Measurements from ENCODE around the gene NYAP1. TPM values are rescaled to one million over a fixed set of nuclear protein-coding genes. Genes with fewer than 3 reads are reported as not detected.

The NYAP1 gene
- total RNA-seq, 1 donor from 2014 or later: not detected

GRCh38 chr7:100476903-100477870, 6.5 kb upstream of the NYAP1 start:
- intact Hi-C loops (cut with micrococcal nuclease): loop anchor here (5.0 kb wide), 1 partner anchor 230 kb away; the partner anchor contains the start of gene POP7
- peaks cover 48% of the 10 kb centered on the region for H3K4me1 Mint-ChIP-seq
- peaks cover 31% of the 10 kb centered on the region for H3K36me3 Mint-ChIP-seq (ENCODE audit: low read depth)

GRCh38 chr7:100477871-100478267, 5.9 kb upstream of the NYAP1 start:
- POLR2A ChIA-PET: interaction anchor here (0.6 to 4.4 kb wide), 9 partner anchors 42 to 920 kb away, joined by 3 to 38 read pairs (median 4); partner anchors contain the start of genes FBXO24, GPC2, LRCH4 and MEPCE
- DNase-seq (peak; percentile 29), ATAC-seq (ENCODE audit: low read depth) (no peak)
- H3K36me3 Mint-ChIP-seq (ENCODE audit: low read depth): peaks cover 30% of the 10 kb centered on the region
- peaks cover 51% of the 10 kb centered on the region for H3K4me1 Mint-ChIP-seq
- peak overlapping the region; percentile 93 for H3K4me3 Mint-ChIP-seq
- TF ChIP-seq CTCF (IDR thresholded peaks at IDR 0.05): no peak
- H3K27me3 Mint-ChIP-seq: no peaks in the 10 kb centered on the region
- peak overlapping the region; percentile 86 for H3K27ac Mint-ChIP-seq
- CTCF ChIA-PET: interaction anchor here (0.9 to 1.5 kb wide), 3 partner anchors 8 to 82 kb away, joined by 3 to 5 read pairs (median 4); no protein-coding TSS in a partner anchor
- no peaks in the 10 kb centered on the region for H3K9me3 Mint-ChIP-seq
- intact Hi-C loops (cut with micrococcal nuclease): loop anchor here (2.0 to 5.0 kb wide), 3 partner anchors 41 to 229 kb away; partner anchors contain the start of genes GNB2, POP7 and PPP1R35

More at GRCh38 chr7:100476903-100477870, 6.5 kb upstream of the NYAP1 start:
- Mint-ChIP-seq H3K9me3 (no peaks in the 10 kb centered on the region), H3K4me3 (peak overlapping the region; percentile 82), H3K27me3 (no peaks in the 10 kb centered on the region), H3K27ac (peak overlapping the region; percentile 76)
- ATAC-seq (ENCODE audit: low read depth) (no peak), DNase-seq (no peak)
- ChIA-PET POLR2A (interaction anchor here (0.6 to 4.4 kb wide), 11 partner anchors 39 to 1735 kb away, joined by 3 to 38 read pairs (median 4); partner anchors contain the start of genes FBXO24, LRCH4, MEPCE and MOSPD3), CTCF (interaction anchor here (0.9 to 1.5 kb wide), 3 partner anchors 8 to 82 kb away, joined by 3 to 5 read pairs (median 4); no protein-coding TSS in a partner anchor)
- no peak for TF ChIP-seq CTCF (IDR thresholded peaks at IDR 0.05)

GRCh38 chr7:100478958-100479660, 4.6 kb upstream of the NYAP1 start, which contains the start of gene TSC22D4:
Gene TSC22D4, minus strand, starts transcription at chr7:100479214. Its CDS starts 1,176 bp downstream, at chr7:100478038.
- intact Hi-C loops (cut with micrococcal nuclease): loop anchor here (1.0 to 5.0 kb wide), 7 partner anchors 10 to 228 kb away; partner anchors contain the start of genes AGFG2, FBXO24, GNB2 and LRCH4
- DNase-seq (peak; percentile 81), ATAC-seq (ENCODE audit: low read depth) (peak; percentile 73)
- POLR2A ChIA-PET: interaction anchor here (0.6 to 4.4 kb wide), 13 partner anchors 10 to 606 kb away, joined by 3 to 38 read pairs (median 5); partner anchors contain the start of genes AGFG2, GIGYF1, MCM7 and MEPCE
- peak within 1 kb of the TSS; percentile 93 for H3K4me3 Mint-ChIP-seq
- CTCF ChIA-PET: interaction anchor here (0.5 to 1.4 kb wide), 3 partner anchors 10 to 344 kb away, joined by 3 to 4 read pairs (median 4); no protein-coding TSS in a partner anchor
- H3K4me1 Mint-ChIP-seq: peaks cover 41% of the 10 kb centered on the region
- no peaks in the 10 kb centered on the region for H3K9me3 Mint-ChIP-seq
- TF ChIP-seq CTCF (IDR thresholded peaks at IDR 0.05): no peak
- peak within 1 kb of the TSS; percentile 86 for H3K27ac Mint-ChIP-seq
- no peaks in the 10 kb centered on the region for H3K27me3 Mint-ChIP-seq
- peaks cover 19% of the 10 kb centered on the region for H3K36me3 Mint-ChIP-seq (ENCODE audit: low read depth)

GRCh38 chr7:100481466-100481865, 2.3 kb upstream of the NYAP1 start:
- H3K4me1 Mint-ChIP-seq: peaks cover 20% of the 10 kb centered on the region
- intact Hi-C loops (cut with micrococcal nuclease): no loop called here
- no peak overlapping the region for H3K27ac Mint-ChIP-seq
- ChIA-PET POLR2A (interaction anchor here (0.6 kb wide), 2 partner anchors 21 to 344 kb away, joined by 4 to 7 read pairs; no protein-coding TSS in a partner anchor), CTCF (interaction anchor here (1.2 to 1.9 kb wide), 3 partner anchors 11 to 78 kb away, joined by 3 to 19 read pairs (median 9); no protein-coding TSS in a partner anchor)
- peaks cover 3% of the 10 kb centered on the region for H3K27me3 Mint-ChIP-seq
- DNase-seq: no peak
- ATAC-seq (ENCODE audit: low read depth): no peak
- TF ChIP-seq CTCF (IDR thresholded peaks at IDR 0.05): no peak
- no peaks in the 10 kb centered on the region for H3K9me3 Mint-ChIP-seq
- peaks cover 7% of the 10 kb centered on the region for H3K36me3 Mint-ChIP-seq (ENCODE audit: low read depth)
- H3K4me3 Mint-ChIP-seq: peak overlapping the region; percentile 48

Data from activated B cell treated with CpG ODN at 0.5 μM for 24 hours (primary cell).